PC-9 (cell line): ENCODE results near the gene PNMA6A.

Experiments
- EZH2 ChIP-seq: fragments of 200-600 bp; sonication (generic); IDR thresholded peaks from 2 replicates; pipeline ENCODE4 v1.8.0; 2017; ENCODE audit warnings: antibody characterized with exemption, low read depth
- TF ChIP-seq, protein P1 (sequence below): fragments of 200-600 bp; sonication (generic); conservative IDR thresholded peaks from 2 replicates; pipeline ENCODE4 v1.6.1; 2017; ENCODE audit warnings: mixed run types, antibody characterized with exemption, mild to moderate bottlenecking, moderate library complexity

GRCh38 chrX:153052534-153052933 is 19.7 kb upstream of the PNMA6A start:
- TF ChIP-seq, protein P1, sequence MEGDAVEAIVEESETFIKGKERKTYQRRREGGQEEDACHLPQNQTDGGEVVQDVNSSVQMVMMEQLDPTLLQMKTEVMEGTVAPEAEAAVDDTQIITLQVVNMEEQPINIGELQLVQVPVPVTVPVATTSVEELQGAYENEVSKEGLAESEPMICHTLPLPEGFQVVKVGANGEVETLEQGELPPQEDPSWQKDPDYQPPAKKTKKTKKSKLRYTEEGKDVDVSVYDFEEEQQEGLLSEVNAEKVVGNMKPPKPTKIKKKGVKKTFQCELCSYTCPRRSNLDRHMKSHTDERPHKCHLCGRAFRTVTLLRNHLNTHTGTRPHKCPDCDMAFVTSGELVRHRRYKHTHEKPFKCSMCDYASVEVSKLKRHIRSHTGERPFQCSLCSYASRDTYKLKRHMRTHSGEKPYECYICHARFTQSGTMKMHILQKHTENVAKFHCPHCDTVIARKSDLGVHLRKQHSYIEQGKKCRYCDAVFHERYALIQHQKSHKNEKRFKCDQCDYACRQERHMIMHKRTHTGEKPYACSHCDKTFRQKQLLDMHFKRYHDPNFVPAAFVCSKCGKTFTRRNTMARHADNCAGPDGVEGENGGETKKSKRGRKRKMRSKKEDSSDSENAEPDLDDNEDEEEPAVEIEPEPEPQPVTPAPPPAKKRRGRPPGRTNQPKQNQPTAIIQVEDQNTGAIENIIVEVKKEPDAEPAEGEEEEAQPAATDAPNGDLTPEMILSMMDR = peak; percentile 56
- no peak for TF ChIP-seq EZH2
